Caco-2 (cell line): Measurements from ENCODE around the gene S100G. TPM values are rescaled to one million over a fixed set of nuclear protein-coding genes. Genes with fewer than 3 reads are reported as not detected.

ENCODE experiments used
- BruUV-seq: library from RNA; stranded (reverse); fragments of 400-500 nt; replicated peaks from 2 replicates; lab custom pipeline; 2021; lab: Mats Ljungman, UMichigan
- CTCF ChIA-PET: fragments of 300-600 bp; sonication (Branson Sonifier 250); formaldehyde crosslinking; loops from one replicate; lab custom pipeline; 2022; ENCODE audit warnings: antibody characterized with exemption; lab: Charles Lee
- POLR2A ChIA-PET: fragments of 300-600 bp; sonication (Branson Sonifier 250); formaldehyde crosslinking; loops from one replicate; lab custom pipeline; 2022; ENCODE audit warnings: antibody characterized with exemption; lab: Charles Lee
- DNase-seq, 2 experiments: peaks; one replicate each; pipeline versions ENCODE4 v3.0.0 to v3.0.0-alpha.2; 2020 to 2022
- H3K27me3 ChIP-seq: replicated peaks from 2 replicates; pipeline ENCODE4 v1.6.0; 2011; ENCODE audit warnings: low read length; ENCODE audit not compliant: control insufficient read depth, insufficient read depth
- H3K36me3 ChIP-seq: 2 replicates; pipeline ENCODE4 v1.5.1; 2011; ENCODE audit warnings: low read length; ENCODE audit not compliant: control insufficient read depth, insufficient read depth
- H3K4me1 ChIP-seq: fragments of 250-450 bp; sonication (Bioruptor Pico); 2 replicates; pipeline ENCODE4 v1.5.1; 2020; ENCODE audit warnings: mild to moderate bottlenecking
- H3K4me3 ChIP-seq: 2 replicates; pipeline ENCODE4 v1.5.1; 2011; ENCODE audit warnings: low read depth, mild to moderate bottlenecking, control low read depth, low read length
- H3K9me3 ChIP-seq: fragments of 250-450 bp; sonication (Bioruptor Pico); 2 replicates; pipeline ENCODE4 v1.5.1; 2020; ENCODE audit warnings: mild to moderate bottlenecking, moderate library complexity
- H3K27ac Mint-ChIP-seq: one replicate; pipeline ENCODE4 v1.8.0; 2022; ENCODE audit warnings: mixed read lengths; ENCODE audit not compliant: unreplicated experiment
- H3K27me3 Mint-ChIP-seq: one replicate; pipeline ENCODE4 v1.8.0; 2022; ENCODE audit warnings: mixed read lengths; ENCODE audit not compliant: insufficient read depth, unreplicated experiment
- H3K36me3 Mint-ChIP-seq: one replicate; pipeline ENCODE4 v1.8.0; 2022; ENCODE audit warnings: mild to moderate bottlenecking, mixed read lengths; ENCODE audit not compliant: insufficient read depth, unreplicated experiment
- H3K4me1 Mint-ChIP-seq: one replicate; pipeline ENCODE4 v1.8.0; 2022; ENCODE audit warnings: low read depth, mixed read lengths; ENCODE audit not compliant: unreplicated experiment
- H3K4me3 Mint-ChIP-seq: one replicate; pipeline ENCODE4 v1.8.0; 2022; ENCODE audit warnings: mild to moderate bottlenecking, moderate library complexity, mixed read lengths; ENCODE audit not compliant: unreplicated experiment
- H3K9me3 Mint-ChIP-seq: one replicate; pipeline ENCODE4 v1.8.0; 2022; ENCODE audit warnings: mixed read lengths; ENCODE audit not compliant: unreplicated experiment
- CTCF ChIP-seq, 2 experiments: fragments of 200-600 bp in 1 of 2; IDR thresholded peaks; 1 replicate in 1 of 2; 2 replicates in 1 of 2; pipeline versions ENCODE4 v1.5.1 to v1.8.0; 2011 to 2022; ENCODE audit warnings: antibody characterized with exemption in 1 of 2, control low read depth in 1 of 2, inconsistent platforms in 1 of 2, low read depth in 1 of 2, low read length in 1 of 2, mild to moderate bottlenecking in 1 of 2, moderate library complexity in 1 of 2; ENCODE audit not compliant: insufficient read depth in 1 of 2, severe bottlenecking in 1 of 2, unreplicated experiment in 1 of 2
- intact Hi-C: fragments of 100-400 bp; cut with micrococcal nuclease; formaldehyde crosslinking; loops from one replicate; pipeline ENCODE4 v1.10.0; 2022; ENCODE audit not compliant: unreplicated experiment
- total RNA-seq: library from RNA; stranded (reverse); gene quantifications from 2 replicates; pipeline ENCODE4 v1.2.3, GENCODE V29; 2022

Gene S100G
- total RNA-seq, 1 experiment from 2014 or later, result not detected

GRCh38 chrX:16628946-16629595, 20.9 kb upstream of the S100G start:
- Histone ChIP-seq H3K4me3 (no peak overlapping the region), H3K9me3 (no peaks in the 10 kb centered on the region), H3K27me3 (no peaks in the 10 kb centered on the region), H3K36me3 (no peaks in the 10 kb centered on the region), H3K4me1 (no peaks in the 10 kb centered on the region)
- no TSS peak for BruUV-seq
- Mint-ChIP-seq H3K4me3 (no peak overlapping the region), H3K36me3 (no peaks in the 10 kb centered on the region), H3K4me1 (no peaks in the 10 kb centered on the region), H3K27me3 (no peaks in the 10 kb centered on the region), H3K27ac (no peak overlapping the region), H3K9me3 (no peaks in the 10 kb centered on the region)
- intact Hi-C loops, result no loop called here
- TF ChIP-seq CTCF (IDR thresholded peaks at IDR 0.05; ENCODE audit: insufficient read depth in 1 of 2, low read depth in 1 of 2, low read length in 1 of 2, severe bottlenecking in 1 of 2, unreplicated experiment in 1 of 2), result no peak
- ChIA-PET CTCF (no interaction called here), POLR2A (no interaction called here)
- no peak for DNase-seq

GRCh38 chrX:16629909-16630308, 20.0 kb upstream of the S100G start:
- Histone ChIP-seq H3K4me1 (no peaks in the 10 kb centered on the region), H3K27me3 (no peaks in the 10 kb centered on the region), H3K9me3 (no peaks in the 10 kb centered on the region), H3K36me3 (no peaks in the 10 kb centered on the region), H3K4me3 (no peak overlapping the region)
- Mint-ChIP-seq H3K36me3 (no peaks in the 10 kb centered on the region), H3K4me3 (no peak overlapping the region), H3K4me1 (no peaks in the 10 kb centered on the region), H3K27ac (no peak overlapping the region), H3K27me3 (no peaks in the 10 kb centered on the region), H3K9me3 (no peaks in the 10 kb centered on the region)
- ChIA-PET POLR2A (no interaction called here), CTCF (interaction anchor here (0.7 kb wide), 1 partner anchor 362 kb away, joined by 5 read pairs; no protein-coding TSS in a partner anchor)
- no TSS peak for BruUV-seq
- DNase-seq, result no peak
- TF ChIP-seq CTCF (IDR thresholded peaks at IDR 0.05; ENCODE audit: insufficient read depth in 1 of 2, low read depth in 1 of 2, low read length in 1 of 2, severe bottlenecking in 1 of 2, unreplicated experiment in 1 of 2), result no peak
- intact Hi-C loops, result no loop called here

GRCh38 chrX:16633754-16634153, 16.2 kb upstream of the S100G start:
- no peaks in the 10 kb centered on the region for H3K27me3 ChIP-seq
- intact Hi-C loops, result no loop called here
- H3K27ac Mint-ChIP-seq, result no peak overlapping the region
- H3K4me1 Mint-ChIP-seq, result no peaks in the 10 kb centered on the region
- no peaks in the 10 kb centered on the region; the same call in 1 of the 2 replicates for H3K36me3 ChIP-seq
- H3K9me3 ChIP-seq, result no peaks in the 10 kb centered on the region
- ChIA-PET POLR2A (no interaction called here), CTCF (no interaction called here)
- BruUV-seq, result no TSS peak
- H3K4me1 ChIP-seq, result no peaks in the 10 kb centered on the region
- peaks cover 6% of the 10 kb centered on the region for H3K36me3 Mint-ChIP-seq
- H3K27me3 Mint-ChIP-seq, result no peaks in the 10 kb centered on the region
- no peaks in the 10 kb centered on the region for H3K9me3 Mint-ChIP-seq
- H3K4me3 Mint-ChIP-seq, result no peak overlapping the region
- no peak for DNase-seq
- H3K4me3 ChIP-seq, result no peak overlapping the region
- no peak for TF ChIP-seq CTCF (IDR thresholded peaks at IDR 0.05; ENCODE audit: insufficient read depth in 1 of 2, low read depth in 1 of 2, low read length in 1 of 2, severe bottlenecking in 1 of 2, unreplicated experiment in 1 of 2)
